Panc1 (cell line): ENCODE measurements around the gene LILRA5.

Source experiments
- CTCF ChIP-seq: fragments of 450-650 bp; IDR thresholded peaks from 2 replicates; pipeline ENCODE4 v1.5.1; 2017; ENCODE audit warnings: mild to moderate bottlenecking
- POLR2AphosphoS5 ChIP-seq: IDR thresholded peaks from 2 replicates; pipeline ENCODE4 v1.6.1; 2012; ENCODE audit warnings: mild to moderate bottlenecking, low read depth, low read length, moderate library complexity
- SIN3A ChIP-seq: IDR thresholded peaks from 2 replicates; pipeline ENCODE4 v1.6.1; 2012; ENCODE audit warnings: low read depth, mild to moderate bottlenecking, low read length, moderate library complexity, borderline replicate concordance; ENCODE audit not compliant: insufficient read depth
- TCF7L2 ChIP-seq: IDR thresholded peaks from 2 replicates; pipeline ENCODE4 v1.6.1; 2011; ENCODE audit warnings: mild to moderate bottlenecking, low read depth, low read length, inconsistent platforms
- TF ChIP-seq, protein P1 (sequence below), 2 experiments: IDR thresholded peaks; 2 replicates each; pipeline ENCODE4 v1.6.1; 2011 to 2012; ENCODE audit warnings: low read depth in 2 of 2, control low read depth in 1 of 2, low read length in 1 of 2, mild to moderate bottlenecking in 1 of 2, moderate library complexity in 1 of 2; ENCODE audit not compliant: insufficient read depth in 1 of 2

DNA sequence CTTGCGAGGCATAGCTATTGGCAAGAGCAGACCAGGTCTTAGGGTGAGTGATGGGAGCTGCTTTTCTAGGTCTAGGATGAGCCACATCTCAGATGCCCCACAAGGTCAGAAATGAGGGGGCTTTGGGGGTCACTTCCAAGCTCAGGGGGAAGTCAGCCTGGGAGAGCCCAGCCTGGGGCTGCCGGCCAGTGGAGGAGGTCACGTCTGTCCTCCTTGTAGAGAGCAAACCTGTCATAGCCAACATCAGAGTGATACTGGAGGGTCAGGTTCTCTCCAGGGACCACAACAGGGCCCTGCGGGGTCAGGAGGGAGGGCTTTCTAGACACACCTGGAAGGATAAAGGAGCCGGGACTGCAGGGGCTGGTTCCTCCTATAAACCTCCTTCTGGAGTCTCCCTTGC, 2.4 kb downstream of the LILRA5 start:
- TF ChIP-seq POLR2AphosphoS5 = no peak
- no peak for TF ChIP-seq CTCF
- TF ChIP-seq SIN3A = no peak
- no peak for TF ChIP-seq TCF7L2
- TF ChIP-seq, protein P1, sequence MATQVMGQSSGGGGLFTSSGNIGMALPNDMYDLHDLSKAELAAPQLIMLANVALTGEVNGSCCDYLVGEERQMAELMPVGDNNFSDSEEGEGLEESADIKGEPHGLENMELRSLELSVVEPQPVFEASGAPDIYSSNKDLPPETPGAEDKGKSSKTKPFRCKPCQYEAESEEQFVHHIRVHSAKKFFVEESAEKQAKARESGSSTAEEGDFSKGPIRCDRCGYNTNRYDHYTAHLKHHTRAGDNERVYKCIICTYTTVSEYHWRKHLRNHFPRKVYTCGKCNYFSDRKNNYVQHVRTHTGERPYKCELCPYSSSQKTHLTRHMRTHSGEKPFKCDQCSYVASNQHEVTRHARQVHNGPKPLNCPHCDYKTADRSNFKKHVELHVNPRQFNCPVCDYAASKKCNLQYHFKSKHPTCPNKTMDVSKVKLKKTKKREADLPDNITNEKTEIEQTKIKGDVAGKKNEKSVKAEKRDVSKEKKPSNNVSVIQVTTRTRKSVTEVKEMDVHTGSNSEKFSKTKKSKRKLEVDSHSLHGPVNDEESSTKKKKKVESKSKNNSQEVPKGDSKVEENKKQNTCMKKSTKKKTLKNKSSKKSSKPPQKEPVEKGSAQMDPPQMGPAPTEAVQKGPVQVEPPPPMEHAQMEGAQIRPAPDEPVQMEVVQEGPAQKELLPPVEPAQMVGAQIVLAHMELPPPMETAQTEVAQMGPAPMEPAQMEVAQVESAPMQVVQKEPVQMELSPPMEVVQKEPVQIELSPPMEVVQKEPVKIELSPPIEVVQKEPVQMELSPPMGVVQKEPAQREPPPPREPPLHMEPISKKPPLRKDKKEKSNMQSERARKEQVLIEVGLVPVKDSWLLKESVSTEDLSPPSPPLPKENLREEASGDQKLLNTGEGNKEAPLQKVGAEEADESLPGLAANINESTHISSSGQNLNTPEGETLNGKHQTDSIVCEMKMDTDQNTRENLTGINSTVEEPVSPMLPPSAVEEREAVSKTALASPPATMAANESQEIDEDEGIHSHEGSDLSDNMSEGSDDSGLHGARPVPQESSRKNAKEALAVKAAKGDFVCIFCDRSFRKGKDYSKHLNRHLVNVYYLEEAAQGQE (IDR thresholded peaks at IDR 0.05; ENCODE audit: insufficient read depth in 1 of 2, low read depth in 2 of 2, low read length in 1 of 2) = no peak
